NB4 (cell line): ENCODE results near the gene SCLT1.
A peak's percentile ranks its signal among the peaks of the same experiment; 100 is the strongest.
"Not testable (repeated sequence)": the region's sequence is repeated elsewhere in the genome, so short reads cannot be mapped to it uniquely, and the experiment has no call there.

ENCODE experiments used
- DNase-seq: peaks from one replicate; pipeline ENCODE4 v3.0.0; 2010; ENCODE audit warnings: low read depth
- H3K4me3 ChIP-seq: one replicate; pipeline ENCODE4 v1.5.1; 2011; ENCODE audit warnings: mild to moderate bottlenecking, low read depth, low read length, moderate library complexity
- CTCF ChIP-seq: IDR thresholded peaks from one replicate; pipeline ENCODE4 v1.5.1; 2012; ENCODE audit warnings: low read depth, low read length
- MAX ChIP-seq: IDR thresholded peaks from 2 replicates; pipeline ENCODE4 v1.6.1; 2011; ENCODE audit warnings: low read depth, low read length
- MYC ChIP-seq: IDR thresholded peaks from 2 replicates; pipeline ENCODE4 v1.6.1; 2011; ENCODE audit warnings: low read depth, low read length
- POLR2A ChIP-seq: IDR thresholded peaks from 2 replicates; pipeline ENCODE4 v1.6.1; 2011; ENCODE audit warnings: mild to moderate bottlenecking; ENCODE audit not compliant: insufficient read length; ENCODE audit errors: extremely low read depth

Gene SCLT1

GRCh38 chr4:129093191-129093920 lies at the start of gene SCLT1:
Gene SCLT1, minus strand, starts transcription at chr4:129093539. Its CDS starts 436 bp downstream, at chr4:129093103.
- H3K4me3 ChIP-seq, result peak within 1 kb of the TSS; percentile 98
- TF ChIP-seq CTCF (no peak), POLR2A (peak; percentile 89), MYC (peak; percentile 14; the same call in 1 of the 2 replicates), MAX (peak; percentile 64)
- peak; percentile 98 for DNase-seq

- H3K4me3 ChIP-seq, result no peak overlapping the region
- no peak for DNase-seq
Observed at GRCh38 chr4:129140521-129140920, 47.2 kb upstream of the SCLT1 start.

GRCh38 chr4:129138810-129139496 lies 45.6 kb upstream of the SCLT1 start:
- H3K4me3 ChIP-seq, result no peak overlapping the region
- no peak for DNase-seq
- TF ChIP-seq POLR2A (no peak), MAX (no peak), MYC (no peak), CTCF (no peak)

More at GRCh38 chr4:129140521-129140920, 47.2 kb upstream of the SCLT1 start:
- TF ChIP-seq MAX (no peak), POLR2A (no peak), MYC (no peak), CTCF (no peak)

- DNase-seq, result no peak
- H3K4me3 ChIP-seq, result no peak overlapping the region
- TF ChIP-seq MAX, result no peak
- no peak for TF ChIP-seq CTCF
- TF ChIP-seq MYC, result no peak
- TF ChIP-seq POLR2A, result no peak
Observed at GRCh38 chr4:129136433-129136832, 43.1 kb upstream of the SCLT1 start.

- no peak for DNase-seq
- H3K4me3 ChIP-seq, result no peak overlapping the region
- TF ChIP-seq MAX (no peak), MYC (no peak), CTCF (no peak), POLR2A (no peak)
Observed at GRCh38 chr4:129131343-129131742, 38.0 kb upstream of the SCLT1 start.

GRCh38 chr4:129129143-129129542 lies 35.8 kb upstream of the SCLT1 start:
- no peak for DNase-seq
- no peak overlapping the region for H3K4me3 ChIP-seq
- TF ChIP-seq MYC (no peak), CTCF (no peak), MAX (no peak), POLR2A (no peak)

- H3K4me3 ChIP-seq, result not testable (repeated sequence)
Observed at GRCh38 chr4:129126614-129127013, 33.3 kb upstream of the SCLT1 start.

More at GRCh38 chr4:129126614-129127013, 33.3 kb upstream of the SCLT1 start:
- DNase-seq, result not testable (repeated sequence)
